HCT116 (cell line): ENCODE results near the gene FAIM2. TPM values are rescaled to one million over a fixed set of nuclear protein-coding genes. Genes with fewer than 3 reads are reported as not detected.

Experiments
- ATAC-seq: fragments of 200-7000 bp; cut with Tn5 transposase; 2 replicates; pipeline ENCODE4 v1.9.1; 2020; ENCODE audit warnings: mild to moderate bottlenecking, moderate library complexity
- BruUV-seq: library from RNA; stranded (reverse); fragments of 400-500 nt; replicated peaks from 2 replicates; lab custom pipeline; 2021; lab: Mats Ljungman, UMichigan
- CTCF ChIA-PET: fragments of 300-600 bp; sonication (Branson Sonifier 250); formaldehyde crosslinking; loops from one replicate; lab custom pipeline; 2021; ENCODE audit warnings: antibody characterized with exemption; lab: Charles Lee
- POLR2A ChIA-PET: fragments of 300-600, 350-600 bp; sonication (Branson Sonifier 250); formaldehyde crosslinking; loops from one replicate; lab custom pipeline; 2021; ENCODE audit warnings: antibody characterized with exemption; lab: Charles Lee
- RAD21 ChIA-PET, 2 experiments: fragments of 300-600 bp; sonication (Branson Sonifier 250); formaldehyde crosslinking; loops; one replicate each; lab custom pipeline; 2023; ENCODE audit warnings: low total read pairs in 2 of 2; ENCODE audit not compliant: uncharacterized antibody in 2 of 2, unreplicated experiment in 2 of 2, low non-redundant PET in 1 of 2; lab: Charles Lee
- DNase-seq: peaks from one replicate; pipeline ENCODE4 v3.0.0-alpha.2; 2010; ENCODE audit warnings: low read depth, low spot score
- H2AFZ ChIP-seq: fragments of 200-600 bp; shearing (Covaris generic), sonication (generic); 2 replicates; pipeline ENCODE4 v1.6.1; 2017; ENCODE audit warnings: low read depth, mixed run types, mixed read lengths, antibody characterized with exemption, low read length; ENCODE audit not compliant: poor library complexity, severe bottlenecking
- H3K27ac ChIP-seq: 2 replicates; pipeline ENCODE4 v1.5.1; 2012; ENCODE audit warnings: low read depth, low read length
- H3K27me3 ChIP-seq: fragments of 200-600 bp; sonication (generic); 2 replicates; pipeline ENCODE4 v1.6.1; 2016; ENCODE audit warnings: mixed run types, low read length, mixed read lengths; ENCODE audit not compliant: insufficient read depth
- H3K36me3 ChIP-seq, 2 experiments: fragments of 200-500 bp in 1 of 2; fragments of 200-600 bp in 1 of 2; sonication (Bioruptor generic) in 1 of 2; sonication (generic) in 1 of 2; 2 replicates each; pipeline versions ENCODE4 v1.5.1 to v1.6.1; 2014 to 2016; ENCODE audit warnings: low read length in 2 of 2, inconsistent platforms in 1 of 2, mixed read lengths in 1 of 2, mixed run types in 1 of 2; ENCODE audit not compliant: insufficient read depth in 2 of 2, control insufficient read depth in 1 of 2
- H3K4me1 ChIP-seq, 2 experiments: fragments of 200-600 bp in 1 of 2; sonication (generic) in 1 of 2; 2 replicates each; pipeline versions ENCODE4 v1.5.1 to v1.6.1; 2012 to 2017; ENCODE audit warnings: low read length in 2 of 2, inconsistent platforms in 1 of 2, mild to moderate bottlenecking in 1 of 2, mixed read lengths in 1 of 2, mixed run types in 1 of 2, moderate library complexity in 1 of 2; ENCODE audit not compliant: insufficient read depth in 2 of 2, control insufficient read depth in 1 of 2
- H3K4me2 ChIP-seq: fragments of 200-600 bp; sonication (generic); 2 replicates; pipeline ENCODE4 v1.6.1; 2017; ENCODE audit warnings: mixed run types, low read length, mixed read lengths
- H3K4me3 ChIP-seq, 2 experiments: fragments of 200-600 bp in 1 of 2; sonication (generic) in 1 of 2; replicated peaks in 1 of 2; 2 replicates each; pipeline ENCODE4 v1.5.1; 2011 to 2016; ENCODE audit warnings: low read length in 2 of 2, control low read depth in 1 of 2, low read depth in 1 of 2, mild to moderate bottlenecking in 1 of 2, mixed read lengths in 1 of 2, mixed run types in 1 of 2
- H3K79me2 ChIP-seq: fragments of 200-600 bp; sonication (generic); 2 replicates; pipeline ENCODE4 v1.6.1; 2017; ENCODE audit warnings: mild to moderate bottlenecking, mixed run types, low read length, moderate library complexity, mixed read lengths; ENCODE audit not compliant: insufficient read depth
- H3K9ac ChIP-seq: fragments of 200-600 bp; sonication (generic); 2 replicates; pipeline ENCODE4 v1.6.1; 2016; ENCODE audit warnings: low read length, mixed read lengths
- H3K9me2 ChIP-seq: fragments of 200-600 bp; sonication (generic), shearing (Covaris generic); 2 replicates; pipeline ENCODE4 v1.6.1; 2017; ENCODE audit warnings: mixed run types, mild to moderate bottlenecking, moderate library complexity; ENCODE audit not compliant: insufficient read depth
- H3K9me3 ChIP-seq, 2 experiments: fragments of 200-500 bp in 1 of 2; fragments of 200-600 bp in 1 of 2; sonication (Bioruptor generic) in 1 of 2; sonication (generic) in 1 of 2; 2 replicates each; pipeline ENCODE4 v1.6.1; 2014 to 2017; ENCODE audit warnings: low read length in 2 of 2, mixed read lengths in 2 of 2, inconsistent platforms in 1 of 2, low read depth in 1 of 2, mild to moderate bottlenecking in 1 of 2, mixed run types in 1 of 2, moderate library complexity in 1 of 2; ENCODE audit not compliant: control insufficient read depth in 1 of 2, insufficient read depth in 1 of 2
- H4K20me1 ChIP-seq: fragments of 200-600 bp; sonication (generic), shearing (Covaris generic); 2 replicates; pipeline ENCODE4 v1.6.1; 2017; ENCODE audit warnings: mixed run types, mild to moderate bottlenecking, moderate library complexity; ENCODE audit not compliant: insufficient read depth
- CTCF ChIP-seq, 3 experiments: fragments of 200-600 bp in 1 of 3; sonication (generic) in 1 of 3; IDR thresholded peaks in 2 of 3; conservative IDR thresholded peaks in 1 of 3; 2 replicates each; pipeline ENCODE4 v1.5.1; 2012 to 2017; ENCODE audit warnings: low read depth in 2 of 3, low read length in 2 of 3, antibody characterized with exemption in 1 of 3, borderline replicate concordance in 1 of 3, control low read depth in 1 of 3, mild to moderate bottlenecking in 1 of 3, mixed read lengths in 1 of 3, mixed run types in 1 of 3, moderate library complexity in 1 of 3; ENCODE audit not compliant: insufficient read depth in 1 of 3
- ELF1 ChIP-seq: IDR thresholded peaks from 2 replicates; pipeline ENCODE4 v1.6.1; 2012; ENCODE audit warnings: low read depth, borderline replicate concordance
- EZH2 ChIP-seq: fragments of 200-600 bp; sonication (generic); IDR thresholded peaks from 2 replicates; pipeline ENCODE4 v1.6.1; 2017; ENCODE audit warnings: antibody characterized with exemption, mixed run types
- EZH2phosphoT487 ChIP-seq: fragments of 200-600 bp; IDR thresholded peaks from 2 replicates; pipeline ENCODE4 v1.6.1; 2018; ENCODE audit warnings: antibody characterized with exemption, borderline replicate concordance
- FOSL1 ChIP-seq: IDR thresholded peaks from 2 replicates; pipeline ENCODE4 v1.6.1; 2012; ENCODE audit warnings: low read depth
- JUND ChIP-seq: IDR thresholded peaks from 2 replicates; pipeline ENCODE4 v1.6.1; 2012
- MAX ChIP-seq: IDR thresholded peaks from 2 replicates; pipeline ENCODE4 v1.6.1; 2012
- POLR2A ChIP-seq: IDR thresholded peaks from 2 replicates; pipeline ENCODE4 v1.7.0; 2011; ENCODE audit warnings: borderline replicate concordance; ENCODE audit not compliant: insufficient read depth, insufficient read length; ENCODE audit errors: extremely low read depth
- POLR2AphosphoS5 ChIP-seq: IDR thresholded peaks from 2 replicates; pipeline ENCODE4 v1.6.1; 2011; ENCODE audit warnings: mild to moderate bottlenecking, low read depth, low read length, moderate library complexity
- RAD21 ChIP-seq: IDR thresholded peaks from 2 replicates; pipeline ENCODE4 v1.6.1; 2012; ENCODE audit warnings: low read depth, mild to moderate bottlenecking
- REST ChIP-seq: IDR thresholded peaks from 2 replicates; pipeline ENCODE4 v1.6.1; 2012; ENCODE audit warnings: low read depth
- SIN3A ChIP-seq: IDR thresholded peaks from 2 replicates; pipeline ENCODE4 v1.6.1; 2012; ENCODE audit warnings: low read depth
- SP1 ChIP-seq: IDR thresholded peaks from 2 replicates; pipeline ENCODE4 v1.6.1; 2012; ENCODE audit warnings: low read depth
- SRF ChIP-seq: IDR thresholded peaks from 2 replicates; pipeline ENCODE4 v1.6.1; 2012; ENCODE audit warnings: low read depth
- YY1 ChIP-seq: IDR thresholded peaks from 2 replicates; pipeline ENCODE4 v1.6.1; 2011; ENCODE audit warnings: low read length, low read depth, moderate library complexity, mild to moderate bottlenecking; ENCODE audit not compliant: insufficient replicate concordance; ENCODE audit errors: extremely low read depth
- ZFX ChIP-seq: fragments of 450-650 bp; IDR thresholded peaks from 2 replicates; pipeline ENCODE4 v1.6.1; 2017
- intact Hi-C: fragments of 100-400 bp; cut with micrococcal nuclease; formaldehyde crosslinking; loops from 2 replicates; pipeline ENCODE4 v1.10.0; 2022
- total RNA-seq: library from RNA; stranded (reverse); gene quantifications from one replicate; pipeline ENCODE4 v1.2.1, GENCODE V29; 2021; ENCODE audit not compliant: unreplicated experiment

The FAIM2 gene
- total RNA-seq, 1 experiment from 2014 or later, result not detected

- peaks cover 3% of the 10 kb centered on the region; the same call in 1 of the 2 replicates for H3K27me3 ChIP-seq
- H3K27ac ChIP-seq, result no peak overlapping the region
- BruUV-seq, result no TSS peak
- DNase-seq, result no peak
- H3K4me2 ChIP-seq, result no peak overlapping the region
- intact Hi-C loops, result no loop called here
- ChIA-PET RAD21 (no interaction called here), POLR2A (no interaction called here), CTCF (no interaction called here)
- H3K9ac ChIP-seq, result no peak overlapping the region
- no peak for ATAC-seq
- TF ChIP-seq SIN3A (no peak), ELF1 (no peak), POLR2AphosphoS5 (no peak), POLR2A (no peak), RAD21 (no peak), EZH2 (no peak), MAX (no peak), SP1 (no peak), YY1 (no peak), SRF (no peak), FOSL1 (no peak)
- H3K4me1 ChIP-seq, result peaks cover 0 to 10% of the 10 kb centered on the region in 2 experiments; a peak in 2 of 4 replicates
- no peaks in the 10 kb centered on the region for H3K36me3 ChIP-seq
- no peak overlapping the region for H2AFZ ChIP-seq
- H3K9me3 ChIP-seq, result no peaks in the 10 kb centered on the region
- no peaks in the 10 kb centered on the region for H3K79me2 ChIP-seq
- H4K20me1 ChIP-seq, result no peaks in the 10 kb centered on the region
- H3K9me2 ChIP-seq, result no peaks in the 10 kb centered on the region
- no peak overlapping the region for H3K4me3 ChIP-seq
These were observed 12.2 kb downstream of the FAIM2 start for GRCh38 chr12:49891476-49891875.

- ATAC-seq (no peak), DNase-seq (no peak)
- no TSS peak for BruUV-seq
- intact Hi-C loops, result no loop called here
- Histone ChIP-seq H3K9ac (no peak overlapping the region), H2AFZ (no peak overlapping the region), H3K9me3 (no peaks in the 10 kb centered on the region), H3K36me3 (no peaks in the 10 kb centered on the region), H3K9me2 (no peaks in the 10 kb centered on the region), H4K20me1 (no peaks in the 10 kb centered on the region), H3K4me3 (no peak overlapping the region), H3K27me3 (peaks cover 3% of the 10 kb centered on the region; the same call in 1 of the 2 replicates), H3K27ac (no peak overlapping the region), H3K79me2 (no peaks in the 10 kb centered on the region), H3K4me2 (no peak overlapping the region), H3K4me1 (peaks cover 0 to 10% of the 10 kb centered on the region in 2 experiments; a peak in 2 of 4 replicates)
- POLR2A ChIA-PET, result no interaction called here
- CTCF ChIA-PET, result no interaction called here
- RAD21 ChIA-PET, result no interaction called here
- TF ChIP-seq JUND (no peak), EZH2phosphoT487 (no peak), YY1 (no peak), ZFX (no peak), CTCF (IDR thresholded peaks at IDR 0.05 in 2 of 3, conservative IDR thresholded peaks at IDR 0.05 in 1 of 3; ENCODE audit: borderline replicate concordance in 1 of 3, insufficient read depth in 1 of 3, low read depth in 2 of 3, low read length in 2 of 3) (no peak), FOSL1 (no peak), SP1 (no peak), SRF (no peak), EZH2 (no peak), RAD21 (no peak), REST (no peak), POLR2A (no peak)
These were observed 12.7 kb downstream of the FAIM2 start for GRCh38 chr12:49891012-49891411.
